ENCODE measurements around the gene COL23A1.

COL23A1 gene

GRCh38 chr5:178332210-178332641, 258.0 kb downstream of the COL23A1 start:
- no peak for TF ChIP-seq CTCF (IDR thresholded peaks at IDR 0.05)
- Histone ChIP-seq H3K9me3 (no peaks in the 10 kb centered on the region), H3K36me3 (no peaks in the 10 kb centered on the region)

GRCh38 chr5:178331491-178331996, 258.6 kb downstream of the COL23A1 start:
- Histone ChIP-seq H3K27me3 (no peaks in the 10 kb centered on the region), H3K27ac (no peak overlapping the region), H3K9me3 (no peaks in the 10 kb centered on the region), H3K4me3 (ENCODE audit: low read depth in 1 of 2, low read length in 1 of 2) (no peak overlapping the region), H3K36me3 (no peaks in the 10 kb centered on the region), H3K4me1 (ENCODE audit: control insufficient read depth in 1 of 2, insufficient read depth in 1 of 2, low read depth in 1 of 2, low read length in 1 of 2) (peaks cover 50 to 58% of the 10 kb centered on the region in 2 experiments)
- no peak for TF ChIP-seq CTCF (IDR thresholded peaks at IDR 0.05)

More at GRCh38 chr5:178332210-178332641, 258.0 kb downstream of the COL23A1 start:
- Histone ChIP-seq H3K27ac (no peak overlapping the region), H3K4me1 (ENCODE audit: control insufficient read depth in 1 of 2, insufficient read depth in 1 of 2, low read depth in 1 of 2, low read length in 1 of 2) (peaks cover 50 to 58% of the 10 kb centered on the region in 2 experiments), H3K27me3 (no peaks in the 10 kb centered on the region), H3K4me3 (ENCODE audit: low read depth in 1 of 2, low read length in 1 of 2) (no peak overlapping the region)

- no peaks in the 10 kb centered on the region for H3K27me3 ChIP-seq
- no peak for TF ChIP-seq CTCF (IDR thresholded peaks at IDR 0.05)
- H3K27ac ChIP-seq, result peak overlapping the region; percentile 48
- H3K4me1 ChIP-seq (ENCODE audit: control insufficient read depth in 1 of 2, insufficient read depth in 1 of 2, low read depth in 1 of 2, low read length in 1 of 2), result peaks cover 50 to 58% of the 10 kb centered on the region in 2 experiments
- no peaks in the 10 kb centered on the region for H3K9me3 ChIP-seq
- no peaks in the 10 kb centered on the region for H3K36me3 ChIP-seq
- no peak overlapping the region for H3K4me3 ChIP-seq (ENCODE audit: low read depth in 1 of 2, low read length in 1 of 2)
These were observed 259.3 kb downstream of the COL23A1 start for GRCh38 chr5:178330791-178331404.

- H3K36me3 ChIP-seq, result no peaks in the 10 kb centered on the region
- no peak overlapping the region for H3K27ac ChIP-seq
- TF ChIP-seq CTCF (IDR thresholded peaks at IDR 0.05), result no peak
- no peaks in the 10 kb centered on the region for H3K27me3 ChIP-seq
- H3K4me3 ChIP-seq (ENCODE audit: low read depth in 1 of 2, low read length in 1 of 2), result no peak overlapping the region
- no peaks in the 10 kb centered on the region for H3K9me3 ChIP-seq
- peaks cover 32 to 40% of the 10 kb centered on the region in 2 experiments for H3K4me1 ChIP-seq (ENCODE audit: control insufficient read depth in 1 of 2, insufficient read depth in 1 of 2, low read depth in 1 of 2, low read length in 1 of 2)
These were observed 261.1 kb downstream of the COL23A1 start for GRCh38 chr5:178328826-178329730.

- no peak overlapping the region for H3K27ac ChIP-seq
- TF ChIP-seq CTCF (IDR thresholded peaks at IDR 0.05), result no peak
- no peaks in the 10 kb centered on the region for H3K36me3 ChIP-seq
- H3K27me3 ChIP-seq, result no peaks in the 10 kb centered on the region
- H3K4me3 ChIP-seq (ENCODE audit: low read depth in 1 of 2, low read length in 1 of 2), result no peak overlapping the region
- no peaks in the 10 kb centered on the region for H3K9me3 ChIP-seq
- peaks cover 28 to 31% of the 10 kb centered on the region in 2 experiments for H3K4me1 ChIP-seq (ENCODE audit: control insufficient read depth in 1 of 2, insufficient read depth in 1 of 2, low read depth in 1 of 2, low read length in 1 of 2)
These were observed 262.1 kb downstream of the COL23A1 start for GRCh38 chr5:178327931-178328711.

All from neutrophil (primary cell).